GM18517 (cell line): ENCODE results near the gene LENG8.
"Not testable (repeated sequence)": the region's sequence is repeated elsewhere in the genome, so short reads cannot be mapped to it uniquely, and the experiment has no call there.

Experiments
- ATAC-seq: cut with Tn5 transposase; IDR thresholded peaks from one replicate; pipeline ENCODE4 v1.9.1; 2021; ENCODE audit warnings: mild to moderate bottlenecking, moderate library complexity; ENCODE audit not compliant: unreplicated experiment

LENG8 gene

DNA sequence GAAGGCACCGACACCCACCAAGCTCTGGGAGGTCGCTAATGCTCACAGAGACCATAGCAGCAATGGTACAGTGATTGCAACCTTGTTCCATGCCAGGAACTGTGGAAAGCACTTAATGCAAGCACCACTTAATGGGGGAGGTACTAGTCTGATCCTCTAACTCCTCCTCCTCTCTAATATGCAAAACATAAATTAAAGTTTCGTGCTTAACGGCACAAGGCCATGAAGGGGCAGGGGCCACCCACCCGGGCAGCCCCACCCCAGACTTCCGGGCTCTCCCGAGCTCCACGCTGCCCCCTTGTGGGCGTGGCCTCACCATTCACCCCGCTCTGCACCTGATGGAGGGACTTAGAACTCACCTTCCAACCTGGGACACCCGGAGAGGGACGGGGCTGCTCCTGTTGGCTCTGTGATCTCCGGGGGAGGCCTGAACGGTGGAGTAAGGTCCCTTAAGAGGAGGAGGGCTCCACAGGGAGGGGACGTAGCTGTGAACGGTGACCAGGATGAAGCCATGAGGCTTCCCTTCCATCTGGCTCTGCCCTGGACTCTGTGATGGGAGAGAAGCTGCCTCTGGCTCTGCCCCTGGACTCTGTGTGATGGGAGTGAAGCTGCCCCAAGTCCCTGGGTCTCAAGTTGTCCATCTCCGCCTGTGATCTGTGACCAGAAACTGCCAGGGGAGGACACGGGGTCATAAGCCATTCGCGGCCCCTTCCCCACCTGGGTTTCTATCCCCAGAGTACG is 60.4 kb downstream of the LENG8 start:
- ATAC-seq, result not testable (repeated sequence)
